BJ (cell line): Measurements from ENCODE around the gene SV2B. TPM values are rescaled to one million over a fixed set of nuclear protein-coding genes. Genes with fewer than 3 reads are reported as not detected.
"Not testable (repeated sequence)": the region's sequence is repeated elsewhere in the genome, so short reads cannot be mapped to it uniquely, and the experiment has no call there.

ENCODE experiments used
- CTCF ChIA-PET: fragments of 350-600 bp; formaldehyde crosslinking; extraction: SDS; loops from one replicate; lab custom pipeline; 2021; ENCODE audit warnings: antibody characterized with exemption, inconsistent platforms; lab: Yijun Ruan, JAX
- POLR2A ChIA-PET: fragments of 300-600 bp; sonication (Branson Sonifier 250); formaldehyde crosslinking; extraction: SDS; loops from one replicate; lab custom pipeline; 2021; ENCODE audit warnings: antibody characterized with exemption; lab: Charles Lee
- DNase-seq: peaks from one replicate; pipeline ENCODE4 v3.0.0-alpha.2; 2011; ENCODE audit warnings: low read depth
- H3K27me3 ChIP-seq: 2 replicates; pipeline ENCODE4 v1.6.0; 2011; ENCODE audit warnings: low read length; ENCODE audit not compliant: control insufficient read depth, insufficient read depth
- H3K36me3 ChIP-seq: 2 replicates; pipeline ENCODE4 v1.5.1; 2011; ENCODE audit warnings: low read length; ENCODE audit not compliant: control insufficient read depth, insufficient read depth
- H3K4me3 ChIP-seq: 2 replicates; pipeline ENCODE4 v1.5.1; 2011; ENCODE audit warnings: low read depth, mild to moderate bottlenecking, control low read depth, low read length
- CTCF ChIP-seq: IDR thresholded peaks from 2 replicates; pipeline ENCODE4 v1.5.1; 2011; ENCODE audit warnings: low read depth, mild to moderate bottlenecking, control low read depth, inconsistent platforms, low read length, moderate library complexity; ENCODE audit not compliant: insufficient read depth
- polyA plus RNA-seq: library from polyadenylated mRNA; depleted of rRNA; stranded (reverse); fragments of >200 nt; gene quantifications from 2 replicates; pipeline ENCODE4 v1.2.3, GENCODE V29; 2011

The SV2B gene
- polyA plus RNA-seq, 1 experiment: not detected

DNA sequence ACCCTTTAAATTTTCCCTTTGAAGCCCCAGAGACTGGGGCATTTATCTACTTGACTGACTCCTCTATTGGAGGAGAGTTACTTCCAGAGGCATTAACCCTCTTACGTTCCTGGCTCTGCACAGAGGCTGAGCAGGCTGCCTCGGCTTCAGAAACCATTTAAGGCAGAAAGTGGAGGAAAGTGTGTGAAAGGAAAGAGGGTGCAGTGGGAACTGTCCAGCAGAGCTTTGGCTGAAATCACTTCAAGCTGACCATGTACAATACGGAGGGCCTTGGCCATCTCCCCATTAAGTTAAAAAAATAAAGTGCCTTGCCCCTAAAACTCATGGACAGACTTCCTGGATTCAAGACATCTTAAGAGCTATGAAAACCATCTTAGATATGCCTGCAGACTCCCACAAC lies 238.7 kb downstream of the SV2B start:
- POLR2A ChIA-PET: no interaction called here
- Histone ChIP-seq H3K4me3 (no peak overlapping the region), H3K27me3 (no peaks in the 10 kb centered on the region), H3K36me3 (no peaks in the 10 kb centered on the region)
- no peak for TF ChIP-seq CTCF
- CTCF ChIA-PET: interaction anchor here (1.5 kb wide), 1 partner anchor 22 kb away, joined by 3 read pairs; no protein-coding TSS in a partner anchor
- DNase-seq: no peak

DNA sequence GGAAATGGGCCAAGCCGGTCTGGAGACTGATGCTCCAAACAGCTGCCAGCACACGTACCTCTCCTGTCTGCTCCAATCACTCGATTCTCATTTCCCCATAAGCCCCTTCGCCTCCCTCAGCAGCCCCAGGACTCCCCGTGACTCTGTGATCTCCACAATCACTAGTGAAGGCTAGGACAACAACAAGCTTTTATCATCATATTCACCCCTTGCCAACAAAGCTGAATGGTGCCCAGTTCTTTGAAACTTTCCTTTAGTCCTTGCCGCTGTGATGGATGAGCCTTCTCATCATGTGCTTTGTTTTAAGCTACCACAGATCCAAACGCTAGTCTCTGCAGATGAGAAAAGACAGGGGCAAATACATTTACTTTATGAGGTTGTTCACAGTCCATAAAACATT lies 242.0 kb downstream of the SV2B start:
- ChIA-PET POLR2A (no interaction called here), CTCF (no interaction called here)
- Histone ChIP-seq H3K27me3 (no peaks in the 10 kb centered on the region), H3K36me3 (no peaks in the 10 kb centered on the region), H3K4me3 (no peak overlapping the region)
- no peak for DNase-seq
- TF ChIP-seq CTCF: no peak

GRCh38 chr15:91344912-91345311 lies 244.9 kb downstream of the SV2B start:
- H3K27me3 ChIP-seq, DNase-seq, H3K36me3 ChIP-seq, CTCF ChIA-PET, POLR2A ChIA-PET, H3K4me3 ChIP-seq: not testable (repeated sequence)

- Histone ChIP-seq H3K36me3 (no peaks in the 10 kb centered on the region), H3K27me3 (no peaks in the 10 kb centered on the region), H3K4me3 (no peak overlapping the region)
- ChIA-PET POLR2A (no interaction called here), CTCF (no interaction called here)
- no peak for DNase-seq
- no peak for TF ChIP-seq CTCF
Measured at GRCh38 chr15:91345736-91346135, 245.7 kb downstream of the SV2B start.

DNA sequence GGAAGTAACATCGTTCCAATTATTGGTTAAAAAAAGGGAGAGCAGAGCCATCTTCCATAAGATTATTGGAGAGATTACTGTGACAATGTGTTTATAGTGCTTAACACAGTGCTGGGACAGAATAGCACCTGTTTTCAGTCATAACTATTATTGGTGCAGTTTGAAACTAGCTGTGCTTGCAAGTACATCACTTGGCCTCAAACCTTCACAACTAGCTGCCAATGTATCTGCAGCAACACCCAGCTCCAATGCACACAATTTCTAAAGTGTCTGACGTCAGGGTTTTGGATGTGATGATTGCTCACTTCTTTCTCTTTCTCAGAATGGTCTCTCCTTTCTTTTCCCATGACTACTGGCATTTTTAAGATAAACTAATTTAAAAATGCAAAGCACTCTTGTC lies 246.2 kb downstream of the SV2B start:
- no peak for TF ChIP-seq CTCF
- H3K36me3 ChIP-seq: no peaks in the 10 kb centered on the region
- POLR2A ChIA-PET: no interaction called here
- H3K27me3 ChIP-seq: no peaks in the 10 kb centered on the region
- CTCF ChIA-PET: no interaction called here
- no peak for DNase-seq
- H3K4me3 ChIP-seq: no peak overlapping the region

DNA sequence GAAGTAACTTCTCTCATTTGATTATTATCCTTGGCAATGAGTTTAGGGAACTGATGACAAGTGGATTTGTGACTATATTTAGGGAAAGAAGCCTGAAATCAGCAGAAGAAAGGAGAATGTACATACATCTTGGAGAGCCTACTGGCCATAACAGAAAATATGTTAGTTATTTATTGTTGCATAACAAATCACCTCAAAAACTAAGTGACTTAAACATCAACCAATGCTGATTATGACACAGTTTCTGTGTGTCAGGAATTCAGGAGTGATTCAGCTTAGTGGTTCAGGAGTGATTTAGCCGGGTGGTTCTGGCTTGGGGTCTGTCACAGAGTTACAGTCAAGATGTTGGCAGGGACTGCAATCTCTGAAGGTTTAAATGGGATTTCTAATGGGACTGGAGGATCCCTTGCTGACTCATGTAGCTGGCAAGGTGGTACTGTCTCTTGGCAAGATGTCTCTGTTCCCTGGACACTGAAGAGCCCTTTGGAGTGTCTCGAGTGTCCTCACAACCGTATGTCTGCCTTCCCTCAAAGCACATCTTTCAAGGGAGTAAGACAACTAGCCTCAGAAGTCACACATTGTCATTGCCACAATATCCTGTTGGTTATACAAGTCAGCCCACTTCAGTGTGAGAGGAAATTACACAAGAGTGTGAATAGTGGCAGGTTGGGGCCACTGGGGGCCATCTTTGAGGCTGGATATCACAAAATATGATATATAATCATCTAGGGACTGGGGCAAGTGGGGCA lies 248.9 kb downstream of the SV2B start:
- ChIA-PET POLR2A (no interaction called here), CTCF (no interaction called here)
- no peak for DNase-seq
- H3K36me3 ChIP-seq: no peaks in the 10 kb centered on the region
- H3K27me3 ChIP-seq: no peaks in the 10 kb centered on the region
- no peak overlapping the region for H3K4me3 ChIP-seq
- no peak for TF ChIP-seq CTCF
